HepG2 (cell line): ENCODE measurements around the gene PLET1. TPM values are rescaled to one million over a fixed set of nuclear protein-coding genes. Genes with fewer than 3 reads are reported as not detected.

Experiments used
- ATAC-seq: fragments of 200-7000 bp; cut with Tn5 transposase; 3 replicates; pipeline ENCODE4 v1.9.1; 2020; ENCODE audit warnings: mild to moderate bottlenecking, moderate library complexity
- BruUV-seq: library from RNA; stranded (reverse); fragments of 400-500 nt; replicated peaks from 2 replicates; lab custom pipeline; 2021; lab: Mats Ljungman, UMichigan
- CTCF ChIA-PET: fragments of 300-600 bp; formaldehyde crosslinking; extraction: SDS; loops from one replicate; lab custom pipeline; 2021; ENCODE audit warnings: low total read pairs, inconsistent platforms, low intra/inter-chr PET ratio; lab: Yijun Ruan, JAX
- POLR2A ChIA-PET: fragments of 350-600 bp; sonication (Branson Sonifier 250); formaldehyde crosslinking; loops from one replicate; lab custom pipeline; 2020; ENCODE audit warnings: antibody characterized with exemption, inconsistent platforms; lab: Yijun Ruan, JAX
- DNase-seq: peaks from one replicate; pipeline ENCODE4 v3.0.0-alpha.2; 2015; ENCODE audit warnings: low spot score
- FAIRE-seq: peaks from 3 replicates; lab custom pipeline; 2011; peaks lifted over from hg19 to GRCh38; lab: Jason Lieb, UNC
- H2AFZ ChIP-seq: one replicate; pipeline ENCODE4 v1.6.1; 2011; ENCODE audit warnings: low read length, inconsistent platforms
- H3K27ac ChIP-seq: fragments of 300-600 bp; 3 replicates; pipeline ENCODE4 v1.8.0; 2011; ENCODE audit warnings: mixed run types, mild to moderate bottlenecking, mixed read lengths, low read length, inconsistent platforms; ENCODE audit not compliant: insufficient read depth; ENCODE audit errors: extremely low read length
- H3K27me3 ChIP-seq, 2 experiments: fragments of 200-600 bp in 1 of 2; 2 replicates in 1 of 2; 3 replicates in 1 of 2; pipeline versions ENCODE4 v1.6.0 to v1.8.0; 2011; ENCODE audit warnings: low read length in 2 of 2, mild to moderate bottlenecking in 2 of 2, moderate library complexity in 2 of 2, inconsistent platforms in 1 of 2; ENCODE audit not compliant: insufficient read depth in 2 of 2, control insufficient read depth in 1 of 2
- H3K36me3 ChIP-seq, 2 experiments: fragments of 200-600 bp in 1 of 2; replicated peaks in 1 of 2; 2 replicates in 1 of 2; 3 replicates in 1 of 2; pipeline versions ENCODE4 v1.5.1 to v1.8.0; 2011; ENCODE audit warnings: low read length in 2 of 2, inconsistent platforms in 1 of 2; ENCODE audit not compliant: insufficient read depth in 2 of 2, control insufficient read depth in 1 of 2
- H3K4me1 ChIP-seq: 2 replicates; pipeline ENCODE4 v1.5.1; 2012; ENCODE audit warnings: low read length, inconsistent platforms; ENCODE audit not compliant: insufficient read depth
- H3K4me2 ChIP-seq: 2 replicates; pipeline ENCODE4 v1.6.0; 2011; ENCODE audit warnings: low read depth, low read length, inconsistent platforms
- H3K4me3 ChIP-seq, 3 experiments: fragments of 200-600 bp in 1 of 3; sonication (generic), shearing (Covaris generic) in 1 of 3; replicated peaks in 1 of 3; 2 replicates each; pipeline ENCODE4 v1.5.1; 2011 to 2016; ENCODE audit warnings: low read length in 3 of 3, inconsistent platforms in 2 of 3, low read depth in 2 of 3, mild to moderate bottlenecking in 2 of 3, control low read depth in 1 of 3, mixed read lengths in 1 of 3; ENCODE audit not compliant: insufficient read depth in 1 of 3
- H3K79me2 ChIP-seq: one replicate; pipeline ENCODE4 v1.6.1; 2011; ENCODE audit warnings: low read length, inconsistent platforms; ENCODE audit not compliant: insufficient read depth
- H3K9ac ChIP-seq: 2 replicates; pipeline ENCODE4 v1.6.0; 2011; ENCODE audit warnings: mild to moderate bottlenecking, low read depth, low read length, inconsistent platforms; ENCODE audit not compliant: insufficient read depth
- H3K9me3 ChIP-seq: 2 replicates; pipeline ENCODE4 v1.5.1; 2012; ENCODE audit warnings: mild to moderate bottlenecking, low read length
- H4K20me1 ChIP-seq: 2 replicates; pipeline ENCODE4 v1.6.0; 2011; ENCODE audit warnings: inconsistent platforms, mild to moderate bottlenecking, low read length, moderate library complexity; ENCODE audit not compliant: insufficient read depth
- HNF1A ChIP-seq, 2 experiments: sonication (generic) in 1 of 2; formaldehyde crosslinking in 1 of 2; IDR thresholded peaks; 2 replicates each; pipeline versions ENCODE4 v1.4.0 to v1.6.1; 2016 to 2020; ENCODE audit warnings: borderline replicate concordance in 1 of 2, low read depth in 1 of 2, mild to moderate bottlenecking in 1 of 2, missing genetic modification reagents in 1 of 2
- IRF9 ChIP-seq: sonication (generic); formaldehyde crosslinking; IDR thresholded peaks from 2 replicates; pipeline ENCODE4 v1.8.0; 2022; ENCODE audit warnings: missing genetic modification reagents, mild to moderate bottlenecking, borderline replicate concordance
- POLR2A ChIP-seq, 2 experiments: IDR thresholded peaks; 2 replicates each; pipeline ENCODE4 v1.6.1; 2011; ENCODE audit warnings: low read depth in 2 of 2, low read length in 2 of 2, mild to moderate bottlenecking in 1 of 2, moderate library complexity in 1 of 2; ENCODE audit not compliant: insufficient read depth in 1 of 2
- ZFP37 ChIP-seq: sonication (generic); formaldehyde crosslinking; IDR thresholded peaks from 2 replicates; pipeline ENCODE4 v1.4.0; 2020; ENCODE audit warnings: missing genetic modification reagents, borderline replicate concordance
- ZNF678 ChIP-seq: sonication (generic); formaldehyde crosslinking; IDR thresholded peaks from 2 replicates; pipeline ENCODE4 v1.4.0; 2020; ENCODE audit warnings: mild to moderate bottlenecking, missing genetic modification reagents
- ZSCAN22 ChIP-seq: sonication (generic); formaldehyde crosslinking; IDR thresholded peaks from 2 replicates; pipeline ENCODE4 v1.4.0; 2020; ENCODE audit warnings: mild to moderate bottlenecking, missing genetic modification reagents
- WGBS: methylation state at CpG from one replicate; pipeline ENCODE4 v1.1.6; 2017; ENCODE audit warnings: low lambda C conversion rate; 5-methylcytosine and 5-hydroxymethylcytosine counted together
- in situ Hi-C: cut with HindIII; loops from 2 replicates; pipeline ENCODE4 v1.10.0; 2017; ENCODE audit warnings: low pct_unique_long_range_greater_than_20kb; ENCODE audit not compliant: extremely low pct_ligation_motif_present
- intact Hi-C: fragments of 100-400 bp; cut with micrococcal nuclease; formaldehyde crosslinking; loops from one replicate; pipeline ENCODE4 v1.10.0; 2022; ENCODE audit not compliant: unreplicated experiment
- polyA plus RNA-seq, 8 experiments: library from polyadenylated mRNA; depleted of rRNA in 3 of 8; stranded (reverse) in 7 of 8; unstranded in 1 of 8; fragments of >200 nt; fragmentation: Illumina TruSeq in 4 of 8; extraction: Trizol in 4 of 8; gene quantifications; 2 replicates each; pipeline versions ENCODE4 v1.2.1 to v1.2.3, GENCODE V29; 2011 to 2016; ENCODE audit warnings: low read depth in 4 of 8, missing spikeins in 1 of 8, mixed read lengths in 1 of 8; ENCODE audit not compliant: insufficient read depth in 1 of 8
- total RNA-seq, 5 experiments: library from RNA; depleted of rRNA; stranded (reverse); fragments of >200 nt; fragmentation: Illumina TruSeq; extraction: Trizol; gene quantifications; 2 replicates each; pipeline ENCODE4 v1.2.3, GENCODE V29; 2016; ENCODE audit warnings: low read depth in 1 of 5

PLET1 gene
- total and polyA plus RNA-seq, 2 of the 13 experiments (the other 11 are each of a cell fraction or from before 2014, with no cell fraction given): not detected

GRCh38 chr11:112270551-112271180, 10.0 kb upstream of the PLET1 start:
- WGBS: 79% methylated on average over 12 of the region's 12 CpGs
- no TSS peak for BruUV-seq
- Histone ChIP-seq H3K36me3 (no peaks in the 10 kb centered on the region), H3K27ac (no peak overlapping the region), H3K4me1 (peaks cover 36% of the 10 kb centered on the region), H3K9me3 (no peaks in the 10 kb centered on the region), H3K4me3 (no peak overlapping the region), H3K9ac (no peak overlapping the region), H3K79me2 (no peaks in the 10 kb centered on the region), H2AFZ (no peak overlapping the region), H4K20me1 (no peaks in the 10 kb centered on the region), H3K4me2 (no peak overlapping the region), H3K27me3 (no peaks in the 10 kb centered on the region)
- ATAC-seq (no peak), FAIRE-seq (no peak), DNase-seq (no peak)
- CTCF ChIA-PET: no interaction called here
- TF ChIP-seq POLR2A (IDR thresholded peaks at IDR 0.05; ENCODE audit: insufficient read depth in 1 of 2, low read depth in 2 of 2, low read length in 2 of 2) (no peak), ZNF678 (CRISPR knock-in tag) (no peak), HNF1A (IDR thresholded peaks at IDR 0.05; ENCODE audit: low read depth) (no peak), HNF1A (CRISPR knock-in tag; IDR thresholded peaks at IDR 0.05; ENCODE audit: borderline replicate concordance) (no peak), ZSCAN22 (CRISPR knock-in tag) (no peak), IRF9 (CRISPR knock-in tag) (no peak), ZFP37 (CRISPR knock-in tag) (no peak)
- in situ Hi-C loops: no loop called here
- intact Hi-C loops: no loop called here
- POLR2A ChIA-PET: no interaction called here
